GM20431 (cell line): ENCODE data around the gene WDR33.

Experiments used
- in situ Hi-C: fragments of 300-500 bp; cut with MseI, MboI; formaldehyde crosslinking; loops from one replicate; pipeline ENCODE4 v1.15.0; 2020; ENCODE audit warnings: low sequenced_read_pairs; ENCODE audit not compliant: unreplicated experiment

Gene WDR33

DNA sequence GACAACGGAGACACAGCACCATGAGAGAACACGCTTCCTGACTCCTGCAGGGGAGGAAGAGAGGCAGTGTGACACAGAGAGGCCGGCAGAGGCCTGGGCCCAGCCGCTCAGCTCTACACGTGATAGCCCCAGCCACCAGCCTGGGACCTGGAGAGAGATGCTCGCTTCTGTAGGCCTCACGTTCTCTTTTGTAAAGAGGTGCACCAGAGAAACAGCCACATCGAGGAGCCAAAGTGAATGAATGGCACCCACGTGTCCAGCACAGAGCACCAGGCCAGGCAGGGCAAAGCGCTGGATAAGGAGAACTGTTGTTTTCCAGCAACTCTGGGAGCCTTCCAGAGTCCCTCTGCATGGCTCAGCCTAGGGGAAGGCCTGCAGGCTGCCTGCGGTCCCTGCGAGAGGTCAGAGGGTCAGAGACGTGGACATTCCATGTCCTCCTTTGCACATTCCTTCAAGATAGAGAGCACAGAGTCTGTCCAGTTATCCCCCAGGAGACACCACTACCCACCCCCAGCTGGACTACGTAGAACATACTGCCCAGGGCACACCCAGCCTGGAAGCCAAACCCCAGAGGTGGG is 149.8 kb downstream of the WDR33 start:
- in situ Hi-C loops = no loop called here

DNA sequence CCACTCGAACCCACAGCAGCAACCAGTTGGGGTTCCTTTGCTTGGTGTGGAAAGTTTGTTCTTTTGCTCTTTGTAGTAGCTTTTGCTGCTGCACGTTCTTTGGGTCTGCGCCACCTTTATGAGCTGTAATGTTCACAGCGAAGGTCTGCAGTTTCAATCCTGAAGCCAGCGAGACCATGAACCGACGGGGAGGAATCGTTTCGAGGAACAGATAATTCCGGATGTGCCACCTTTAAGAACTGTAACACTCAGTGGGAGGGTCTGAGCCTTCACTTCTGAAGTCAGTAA is 150.7 kb downstream of the WDR33 start:
- in situ Hi-C loops = no loop called here

DNA sequence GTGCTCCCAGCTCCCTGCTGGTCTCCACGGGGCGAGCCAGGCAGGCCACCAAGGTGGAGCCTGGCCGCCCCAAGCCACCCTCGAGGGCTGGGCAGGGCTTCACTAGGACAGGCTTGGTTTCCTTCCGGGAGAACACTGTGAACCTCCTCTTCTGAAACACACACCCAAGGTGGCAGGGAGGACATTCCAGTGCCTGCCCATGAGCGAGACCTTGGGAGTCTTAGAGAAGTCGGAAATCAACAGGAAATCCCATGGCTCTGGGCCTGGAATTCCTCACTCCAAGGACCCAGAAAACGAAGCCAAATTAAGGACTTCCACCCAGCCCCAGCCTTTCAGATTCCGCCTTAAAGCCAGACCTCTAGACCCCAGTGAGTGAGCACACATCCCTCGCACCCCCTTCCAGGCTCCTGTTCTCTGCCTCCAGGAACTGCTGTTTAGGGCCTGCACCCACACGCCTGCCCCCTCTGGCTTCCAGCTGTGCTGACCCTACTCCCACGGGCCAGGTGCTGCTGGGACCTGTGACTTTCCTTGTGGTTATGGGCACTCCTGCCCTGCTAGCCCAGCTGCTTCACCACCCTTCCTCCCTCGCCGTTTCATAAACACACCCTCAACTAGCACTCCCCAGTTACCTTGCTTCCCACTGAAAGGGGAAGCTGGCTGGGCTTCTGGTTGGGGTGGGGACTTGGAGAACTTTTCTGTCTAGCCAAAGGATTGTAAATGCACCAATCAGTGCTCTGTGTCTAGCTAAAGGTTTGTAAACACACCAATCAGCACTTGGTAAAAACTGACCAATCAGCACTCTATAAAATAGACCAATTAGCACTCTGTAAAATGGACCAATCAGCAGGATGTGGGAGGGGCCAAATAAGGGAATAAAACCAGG is 151.3 kb downstream of the WDR33 start:
- in situ Hi-C loops = no loop called here

DNA sequence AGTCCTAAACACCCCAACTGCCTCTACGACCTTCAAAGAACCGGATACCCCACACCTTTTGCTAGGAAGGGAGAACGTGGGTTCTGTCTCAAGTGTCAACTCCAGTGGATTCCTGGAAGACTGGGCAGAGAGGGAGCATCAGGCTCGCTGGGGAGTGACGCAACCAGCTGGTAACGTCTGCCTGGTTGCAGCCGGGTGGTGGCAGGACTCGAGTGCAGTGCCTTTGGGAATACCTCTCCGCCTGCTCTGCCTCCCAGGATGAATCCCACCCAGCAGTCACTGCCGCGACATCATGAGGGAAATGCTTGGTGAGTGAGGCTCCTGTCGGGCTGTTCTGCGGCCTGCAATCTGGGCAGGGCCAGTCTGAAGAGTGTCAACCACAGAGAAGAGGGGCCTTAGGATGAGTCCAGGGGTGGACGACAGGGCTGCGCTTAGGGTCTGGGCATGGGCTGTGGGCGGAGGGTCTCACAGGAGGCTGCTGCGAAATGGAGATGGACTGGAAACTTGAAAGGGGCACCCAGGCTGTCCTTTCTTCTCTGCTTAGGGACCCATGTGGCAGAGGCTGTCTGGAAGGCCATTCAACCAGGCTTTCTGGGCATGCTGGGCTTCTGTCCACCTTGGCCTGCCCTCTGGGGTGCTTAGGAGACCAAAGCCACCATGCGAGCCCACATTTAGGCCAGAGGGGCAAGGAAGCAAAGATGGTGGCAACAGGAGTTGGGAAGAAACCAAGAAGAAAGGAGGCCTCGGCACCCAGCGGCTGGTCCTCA is 152.1 kb downstream of the WDR33 start:
- in situ Hi-C loops = no loop called here

DNA sequence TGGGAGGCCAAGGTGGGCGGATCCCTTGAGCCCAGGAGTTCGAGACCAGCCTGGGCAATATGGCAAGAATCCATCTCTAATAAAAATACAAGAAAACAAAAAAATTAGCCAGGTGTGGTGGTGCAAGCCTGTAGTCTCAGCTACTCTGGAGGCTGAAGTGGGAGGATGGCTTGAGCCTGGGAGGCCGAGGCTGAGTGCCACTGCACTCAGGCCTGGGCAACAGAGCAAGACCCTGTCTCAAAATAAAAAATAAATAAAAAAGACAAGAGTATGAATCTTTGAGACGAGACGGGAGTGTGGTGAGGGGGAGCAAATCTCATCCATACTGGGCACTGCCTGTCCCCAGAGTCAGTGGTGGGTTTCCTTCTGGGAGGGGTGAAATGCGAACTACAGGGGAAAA is 152.8 kb downstream of the WDR33 start:
- in situ Hi-C loops = no loop called here

DNA sequence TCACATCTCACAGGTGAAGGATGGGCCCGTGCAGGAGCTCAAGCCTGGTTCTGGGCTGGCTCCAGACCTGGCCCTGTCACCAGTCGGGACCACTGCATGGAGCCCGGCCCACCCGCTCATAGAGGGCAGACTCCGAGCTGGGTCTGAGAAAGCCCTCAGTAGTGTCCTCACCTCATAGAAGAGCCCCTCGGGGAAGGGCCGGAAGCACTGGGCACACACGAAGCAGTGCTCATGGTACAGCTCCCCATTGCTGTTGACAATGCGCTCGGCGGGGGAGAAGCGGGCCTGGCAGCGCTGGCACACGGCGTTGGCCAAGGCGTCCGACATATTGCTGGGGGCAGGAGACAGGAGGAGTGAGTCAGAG is 153.8 kb downstream of the WDR33 start:
- in situ Hi-C loops = no loop called here

DNA sequence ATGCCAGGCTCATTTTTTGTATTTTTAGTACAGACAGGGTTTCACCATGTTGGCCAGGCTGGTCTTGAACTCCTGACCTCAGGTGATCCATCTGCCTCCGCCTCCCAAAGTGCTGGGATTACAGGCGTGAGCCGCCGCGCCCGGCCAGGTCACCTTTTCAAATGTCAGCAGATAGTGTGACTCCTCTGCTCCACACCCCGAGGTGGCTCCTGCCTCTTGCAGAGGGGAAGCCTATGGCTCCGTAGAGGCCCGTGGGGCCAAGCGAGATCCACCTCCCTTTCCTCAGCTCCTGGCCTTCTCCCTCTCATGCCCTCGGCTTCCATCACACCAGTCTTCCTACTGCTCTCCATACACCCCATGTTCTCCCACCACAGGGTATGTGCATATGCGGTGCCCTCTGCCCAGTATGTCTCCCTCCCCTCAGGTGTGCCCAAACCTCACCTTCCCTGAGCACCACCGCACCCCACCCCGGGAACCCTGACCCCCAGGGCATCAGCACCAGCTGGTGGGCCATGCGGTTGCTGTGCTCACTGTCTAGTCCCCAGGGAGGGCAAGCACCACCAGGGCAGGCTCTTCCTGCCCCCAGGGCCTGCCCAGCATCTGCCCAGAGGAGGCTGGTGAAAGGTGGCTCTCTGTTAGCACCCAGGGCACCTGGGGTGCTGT is 154.3 kb downstream of the WDR33 start:
- in situ Hi-C loops = no loop called here

DNA sequence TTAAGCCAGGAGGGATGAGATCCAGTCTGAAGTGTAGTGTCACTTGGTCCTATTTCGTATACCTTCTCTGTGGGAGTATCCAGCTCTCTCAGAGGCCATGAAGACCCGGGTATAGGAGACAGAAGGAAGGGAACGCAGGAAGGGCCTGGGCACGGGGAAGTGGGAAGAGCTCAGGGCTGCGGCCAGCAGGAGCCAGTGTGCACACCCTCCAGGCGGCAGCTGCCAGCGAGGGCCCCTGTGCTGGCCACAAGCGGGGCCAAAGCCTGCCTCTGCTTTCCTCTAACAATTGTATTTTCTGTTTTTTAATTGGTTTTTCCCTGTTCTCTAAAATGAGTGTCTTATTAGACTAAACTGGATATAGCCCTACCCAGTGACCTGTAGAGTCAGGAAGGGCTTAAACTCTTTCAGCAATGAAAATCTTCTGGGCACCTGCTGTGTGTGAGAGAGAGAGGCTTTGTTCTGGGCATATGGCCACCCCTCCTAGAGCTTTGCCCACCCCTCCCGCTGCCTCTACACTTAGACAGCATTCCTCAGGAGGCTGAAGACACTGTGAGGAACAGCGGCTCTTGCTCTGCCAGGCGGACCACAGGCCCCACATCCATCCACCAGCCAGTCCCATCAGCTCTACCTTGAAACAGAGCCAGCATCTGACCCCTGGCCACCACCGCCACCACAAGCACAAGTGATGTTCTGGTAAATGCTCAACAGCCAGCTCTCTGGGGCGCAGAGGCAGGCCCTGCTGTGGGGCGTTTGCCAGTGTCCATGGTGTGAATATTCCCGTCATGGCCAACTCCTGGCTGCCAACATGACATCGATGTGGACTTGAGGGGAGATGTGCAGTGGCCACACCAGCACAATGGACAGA is 155.5 kb downstream of the WDR33 start:
- in situ Hi-C loops = no loop called here

DNA sequence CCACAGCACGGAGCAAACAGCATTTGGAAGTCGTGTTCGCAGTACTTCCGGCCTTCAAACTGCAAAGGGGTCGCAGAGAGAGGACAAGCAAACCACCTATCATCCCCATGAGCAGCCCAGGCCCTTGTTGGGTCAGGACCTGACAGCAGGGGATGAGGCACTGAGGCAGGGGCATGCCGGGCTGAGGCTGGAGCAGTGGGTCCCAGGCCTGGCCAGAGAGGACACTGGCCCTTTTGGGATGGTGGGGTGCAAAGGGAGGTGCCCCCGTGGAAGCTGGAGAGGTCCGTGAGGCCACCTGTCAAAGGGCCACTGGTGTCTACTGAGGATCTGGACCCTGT is 156.2 kb downstream of the WDR33 start:
- in situ Hi-C loops = no loop called here

DNA sequence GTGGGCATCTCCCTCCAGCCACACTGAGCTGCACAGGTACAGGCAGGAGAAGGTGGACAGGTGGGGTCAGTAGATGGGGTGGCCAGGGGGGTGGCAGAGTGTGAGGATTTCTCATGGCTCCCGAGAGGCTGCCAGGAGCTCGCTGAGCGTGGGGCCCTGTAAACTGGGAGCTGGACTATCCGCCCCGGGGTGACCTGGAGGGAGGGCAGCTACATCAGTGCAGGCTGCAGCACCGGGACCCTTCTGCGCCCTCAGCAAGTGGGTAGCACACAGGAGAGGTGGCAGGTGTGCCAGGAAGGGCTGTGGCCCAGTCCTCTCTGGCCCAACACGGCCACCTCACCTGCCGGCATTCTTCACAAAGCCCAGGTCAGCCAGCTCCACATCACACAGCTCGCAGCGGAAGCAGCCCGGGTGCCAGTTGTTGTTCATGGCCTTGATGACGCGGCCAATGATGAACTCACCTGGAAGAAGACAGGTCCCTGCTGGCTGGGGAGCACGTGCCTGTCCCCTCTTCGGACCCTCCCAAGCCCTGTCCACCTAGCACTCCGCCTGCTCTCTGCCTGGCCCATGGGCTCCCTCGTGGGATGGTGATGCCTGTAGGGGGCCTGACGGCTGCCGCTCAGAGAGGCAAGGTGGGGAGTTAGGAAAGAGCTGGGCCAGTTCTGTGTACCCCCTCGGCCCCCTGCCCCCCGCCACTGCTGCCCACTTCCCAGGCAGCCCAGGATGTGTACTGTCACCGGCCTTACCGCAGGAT is 156.7 kb downstream of the WDR33 start:
- in situ Hi-C loops = no loop called here

DNA sequence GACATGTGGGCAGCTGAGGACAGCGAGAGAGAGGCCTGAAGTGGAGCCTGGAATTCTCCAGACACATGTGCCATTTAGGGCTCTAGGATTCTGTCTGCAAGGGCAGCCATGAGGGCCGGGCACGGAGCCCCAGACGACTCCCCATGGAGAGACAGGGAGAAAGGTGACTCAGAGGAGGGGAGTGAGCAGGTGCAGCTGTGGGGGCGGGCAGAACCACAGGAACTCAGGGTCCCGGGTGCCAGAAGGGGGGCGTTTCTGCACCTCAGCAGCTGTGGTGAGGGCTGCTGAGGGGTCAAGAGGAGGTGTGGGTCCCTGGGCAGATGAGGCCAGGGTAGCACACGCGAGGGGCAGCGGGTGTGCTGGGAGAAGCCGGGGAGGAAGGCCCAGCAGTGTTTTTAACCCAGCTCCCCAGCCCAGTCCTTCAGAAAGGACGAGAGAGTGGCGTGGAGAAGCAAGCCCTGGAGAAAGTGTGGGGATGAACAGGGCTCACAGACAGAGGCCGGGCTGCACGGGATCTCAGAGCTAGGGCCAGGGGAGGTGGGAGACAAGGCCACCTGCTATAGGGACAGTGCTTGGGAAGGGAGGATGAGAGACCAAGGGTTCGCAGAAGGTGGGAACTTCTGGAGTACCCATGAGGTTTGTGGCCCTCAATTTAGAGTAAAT is 157.4 kb downstream of the WDR33 start:
- in situ Hi-C loops = no loop called here

DNA sequence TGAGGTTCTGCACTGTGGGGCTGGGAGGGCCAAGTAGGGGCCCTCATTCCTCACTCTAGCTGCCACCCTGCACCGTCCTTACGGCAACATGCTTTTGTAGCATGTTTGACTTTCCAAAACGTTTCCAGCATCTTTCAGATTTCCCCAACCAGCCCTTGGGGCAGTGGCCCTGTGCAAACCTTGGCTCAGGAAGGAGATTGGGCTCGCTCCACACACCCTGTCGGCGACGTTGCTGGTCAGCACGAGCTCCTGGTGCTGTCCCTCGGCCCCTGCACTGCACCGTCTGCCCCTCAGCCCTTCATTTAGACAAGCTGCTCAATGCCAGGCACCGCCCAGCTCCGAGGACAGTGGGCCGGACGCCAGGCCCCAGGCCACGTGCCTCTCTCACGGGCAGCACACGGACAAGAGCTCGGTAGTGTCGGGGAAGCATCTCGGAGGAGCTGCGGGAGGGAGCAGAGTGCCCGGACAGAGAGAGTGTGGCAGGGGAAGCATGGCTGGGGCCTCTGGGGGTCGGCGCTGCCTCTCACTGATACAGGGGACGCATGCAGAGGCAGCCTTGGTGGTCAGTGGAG is 158.1 kb downstream of the WDR33 start:
- in situ Hi-C loops = no loop called here

DNA sequence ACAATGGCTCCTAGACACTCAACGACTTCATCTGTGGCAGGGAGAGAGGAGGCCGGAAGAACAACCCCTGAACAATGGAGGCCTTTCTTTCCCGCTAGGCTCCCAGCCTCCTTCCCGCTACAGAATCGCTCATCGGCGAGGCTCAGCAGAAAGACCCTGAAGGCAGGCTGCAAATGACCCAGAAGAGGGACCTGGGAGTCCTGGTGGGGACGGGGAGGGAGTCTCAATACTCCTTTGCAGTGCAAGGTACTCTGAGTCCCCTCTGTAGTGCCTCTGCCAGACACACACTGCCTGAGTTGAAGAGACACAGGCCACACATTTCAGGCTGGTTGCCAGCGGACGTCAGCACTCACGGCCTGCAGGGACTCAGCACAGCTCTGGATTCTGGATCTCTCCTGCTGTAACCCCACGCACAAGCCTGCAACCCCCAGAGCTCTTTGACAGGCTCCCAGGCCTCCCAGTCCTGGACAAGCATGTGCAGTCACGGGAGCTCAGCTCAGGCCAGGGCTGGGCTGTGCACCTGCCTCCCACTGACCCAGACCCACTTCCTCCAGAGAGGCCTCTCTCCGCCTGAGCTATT is 158.9 kb downstream of the WDR33 start:
- in situ Hi-C loops = no loop called here

DNA sequence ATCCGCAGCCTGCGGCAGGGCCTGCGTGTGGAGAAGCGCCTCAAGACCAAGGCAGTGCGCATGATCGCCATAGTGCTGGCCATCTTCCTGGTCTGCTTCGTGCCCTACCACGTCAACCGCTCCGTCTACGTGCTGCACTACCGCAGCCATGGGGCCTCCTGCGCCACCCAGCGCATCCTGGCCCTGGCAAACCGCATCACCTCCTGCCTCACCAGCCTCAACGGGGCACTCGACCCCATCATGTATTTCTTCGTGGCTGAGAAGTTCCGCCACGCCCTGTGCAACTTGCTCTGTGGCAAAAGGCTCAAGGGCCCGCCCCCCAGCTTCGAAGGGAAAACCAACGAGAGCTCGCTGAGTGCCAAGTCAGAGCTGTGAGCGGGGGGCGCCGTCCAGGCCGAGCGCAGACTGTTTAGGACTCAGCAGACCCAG is 159.6 kb downstream of the WDR33 start:
- in situ Hi-C loops = no loop called here
